ENCODE data around the gene EBPL.
A peak's percentile ranks its signal among the peaks of the same experiment; 100 is the strongest.
"Not testable (repeated sequence)": the region's sequence is repeated elsewhere in the genome, so short reads cannot be mapped to it uniquely, and the experiment has no call there.

EBPL gene

DNA sequence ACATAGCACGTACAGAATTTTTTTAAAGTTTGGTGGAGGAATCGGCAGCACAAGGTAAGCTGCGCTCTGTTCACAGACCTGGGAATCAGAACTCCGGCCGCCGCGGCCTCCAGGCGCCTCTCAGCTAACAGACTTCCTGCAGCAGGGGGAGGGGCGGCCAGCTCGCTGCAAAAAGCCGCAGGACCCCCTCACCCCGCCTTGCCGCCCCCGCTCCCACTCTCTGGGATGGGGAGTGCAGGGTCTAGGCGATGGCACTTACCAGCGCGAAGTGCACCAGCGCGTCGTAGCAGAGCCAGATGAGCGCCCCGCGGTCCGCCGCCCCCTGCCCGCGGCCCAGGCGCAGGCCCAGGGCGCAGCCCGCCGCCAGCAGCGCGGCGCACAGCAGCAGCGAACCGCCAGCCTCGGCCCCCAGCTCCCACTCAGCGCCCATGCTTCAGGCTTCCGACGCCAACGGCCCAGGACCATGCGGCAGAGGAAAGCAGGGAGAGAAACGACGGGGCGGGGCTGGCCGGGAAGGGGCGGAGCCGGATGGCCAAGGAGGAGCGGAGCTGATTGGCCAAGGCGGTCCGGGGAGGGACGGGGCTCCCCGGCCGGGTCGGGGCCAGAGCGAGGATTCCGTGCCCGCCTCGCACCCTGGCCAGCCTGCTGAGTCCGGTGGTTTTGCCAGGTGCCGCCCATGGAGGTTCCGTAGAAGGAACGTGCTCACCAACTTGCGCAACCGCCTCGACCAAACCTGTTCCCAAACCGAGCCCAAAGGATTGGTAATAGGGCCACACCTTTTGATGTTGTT is at the start of gene EBPL:
Gene EBPL, minus strand, starts transcription at position 492 of the 790 bp plus-strand sequence. Its CDS starts 62 bp downstream, at position 430.
- DNase-seq: peak; percentile 62 to 85 (median 74)

DNA sequence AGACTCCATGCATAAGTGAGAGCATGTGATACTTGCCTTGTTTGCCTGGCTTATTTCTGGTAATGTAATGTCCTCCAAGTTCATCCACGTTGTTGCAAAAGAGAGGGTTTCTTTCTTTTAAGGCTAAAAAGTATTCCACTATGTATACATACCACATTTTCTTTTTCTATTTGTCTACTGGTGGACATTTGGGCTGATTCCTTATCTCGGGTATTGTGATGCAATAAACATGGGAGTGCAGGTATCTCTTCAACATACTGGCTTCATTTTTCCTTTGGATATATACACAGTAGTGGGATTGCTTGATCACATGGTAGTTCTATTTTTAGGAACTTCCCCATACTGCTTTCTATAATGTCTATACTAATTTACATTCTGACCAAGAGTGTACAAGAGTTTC is 49.6 kb upstream of the EBPL start:
- DNase-seq: no peak

DNA sequence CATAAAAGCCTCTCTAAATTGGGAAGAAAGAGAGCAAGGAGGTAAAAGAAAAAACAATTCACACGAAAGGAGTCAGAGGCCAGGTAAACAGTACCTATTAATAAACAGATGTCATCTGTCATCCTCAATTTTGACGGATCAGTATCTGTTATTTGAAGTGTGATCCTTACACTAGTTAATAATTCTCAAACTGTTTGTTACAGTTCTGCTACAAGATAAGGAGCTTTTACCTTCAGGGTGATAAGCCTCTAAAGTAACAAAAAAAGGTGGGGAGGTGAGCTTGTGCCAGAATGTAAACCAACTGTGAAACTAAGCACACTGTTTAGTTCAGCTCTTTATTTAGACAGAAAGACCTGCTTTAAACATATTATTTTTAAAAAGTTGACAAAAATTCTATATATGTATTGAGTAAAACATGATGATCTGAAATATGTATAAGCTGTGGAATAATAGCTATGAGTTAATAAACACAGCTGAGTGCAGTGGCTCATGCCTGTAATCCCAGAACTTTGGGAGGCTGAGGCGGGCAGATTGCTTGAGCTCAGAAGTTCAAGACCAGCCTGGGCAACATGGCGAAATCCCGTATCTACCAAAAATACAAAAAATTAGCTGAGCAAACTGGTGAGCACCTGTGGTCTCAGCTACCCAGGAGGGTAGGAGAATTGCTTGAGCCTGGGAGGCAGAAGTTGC is 48.4 kb upstream of the EBPL start:
- no peak for DNase-seq

GRCh38 chr13:49733181-49733951 is 42.1 kb upstream of the EBPL start:
- DNase-seq: no peak

DNA sequence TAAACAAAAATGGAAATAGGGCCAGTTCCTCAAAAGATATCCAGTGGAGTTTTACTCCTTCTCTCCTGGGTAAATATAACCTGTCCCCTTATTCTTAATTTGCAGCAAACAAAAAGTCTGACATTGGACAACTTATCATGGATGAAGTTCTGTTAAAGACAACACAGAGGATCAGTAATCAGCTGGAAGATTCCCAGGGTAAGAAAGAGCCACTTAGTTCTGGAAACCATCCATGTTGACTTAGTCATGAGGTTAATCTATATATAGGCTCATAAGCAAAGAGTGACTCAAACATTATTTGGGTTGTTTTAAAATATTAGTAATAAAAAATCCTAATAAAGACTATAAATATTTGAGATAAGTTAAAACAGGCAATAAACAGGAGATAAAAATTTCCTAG is 40.5 kb upstream of the EBPL start:
- no peak for DNase-seq

- no peak for DNase-seq
Observed at GRCh38 chr13:49716615-49717014, 25.3 kb upstream of the EBPL start.

GRCh38 chr13:49714757-49715156 is 23.5 kb upstream of the EBPL start:
- no peak for DNase-seq

- DNase-seq: no peak
Observed at GRCh38 chr13:49711218-49711863, 20.1 kb upstream of the EBPL start.

GRCh38 chr13:49704264-49704663 is 13.0 kb upstream of the EBPL start:
- DNase-seq: not testable (repeated sequence)

DNA sequence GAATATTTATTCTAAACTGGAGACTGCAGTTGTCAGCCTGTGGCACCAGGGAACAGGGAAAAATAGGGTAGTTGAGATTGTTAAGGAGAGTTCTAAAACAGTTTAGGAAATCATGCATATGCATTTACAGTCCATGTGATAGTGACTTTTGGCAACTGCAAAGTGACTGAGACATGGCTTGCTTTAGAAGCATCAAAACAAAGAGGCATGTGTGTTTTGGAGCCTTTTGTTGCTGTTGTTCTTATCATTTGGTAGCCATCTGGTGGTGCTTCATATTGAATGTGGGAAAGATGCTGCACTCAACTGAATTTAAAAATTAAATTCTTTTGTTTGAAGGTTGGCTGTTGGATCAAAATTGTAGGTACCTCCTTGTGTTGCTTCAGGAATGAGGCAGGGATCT is 10.2 kb upstream of the EBPL start:
- DNase-seq: no peak

GRCh38 chr13:49697468-49697867 is 6.2 kb upstream of the EBPL start:
- DNase-seq: no peak

GRCh38 chr13:49694446-49694845 is 3.2 kb upstream of the EBPL start:
- no peak for DNase-seq

GRCh38 chr13:49693877-49694276 is 2.6 kb upstream of the EBPL start:
- no peak for DNase-seq

- no peak for DNase-seq
Observed at GRCh38 chr13:49693191-49693733, 2.0 kb upstream of the EBPL start.

- DNase-seq: no peak
Observed at GRCh38 chr13:49690133-49690994, 922 bp downstream of the EBPL start.

DNA sequence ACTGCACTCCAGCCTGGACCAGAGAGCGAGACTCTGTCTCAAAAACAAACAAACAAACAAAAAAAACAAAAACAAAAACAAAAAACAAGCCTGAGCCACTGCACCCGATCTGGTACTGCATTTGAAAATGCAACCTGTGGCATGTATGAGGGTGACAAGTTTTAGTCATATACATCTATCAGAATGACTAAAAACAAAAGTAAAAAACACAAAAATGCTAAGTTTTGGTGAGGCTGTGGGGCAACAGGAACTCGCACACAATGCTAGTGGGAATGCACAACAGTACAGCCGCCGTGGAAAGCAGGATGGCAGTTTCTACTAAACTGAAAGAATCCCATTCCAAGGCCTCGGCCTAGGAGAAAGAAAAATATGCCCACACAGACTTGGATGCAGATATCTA is 7.8 kb downstream of the EBPL start:
- DNase-seq: no peak

DNA sequence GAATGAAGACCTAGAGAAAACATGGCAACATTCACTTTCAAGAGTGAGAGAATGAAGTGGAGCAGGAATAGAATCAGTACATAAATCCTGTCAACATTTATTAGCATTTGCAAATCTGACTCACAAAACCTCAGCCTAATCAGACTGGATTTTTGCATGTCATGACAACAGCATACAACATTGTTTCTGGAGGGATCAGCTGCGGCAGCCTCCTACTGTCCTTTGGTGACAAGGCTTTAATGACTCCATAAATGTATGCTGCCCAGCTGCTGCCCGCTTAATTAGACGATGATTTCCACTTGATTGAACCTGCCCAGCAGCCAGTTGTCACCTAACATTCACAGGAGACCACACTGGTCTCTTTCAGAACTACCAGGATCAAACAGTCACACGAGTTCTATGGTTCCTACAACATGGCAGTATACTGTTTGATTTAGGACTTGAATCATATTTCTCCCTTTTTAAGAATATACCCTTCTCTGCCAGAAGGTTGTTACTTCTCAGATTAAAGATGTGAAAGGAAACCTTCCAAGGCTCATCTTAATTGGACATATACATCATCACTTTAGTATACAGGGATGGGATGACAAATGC is 9.3 kb downstream of the EBPL start:
- no peak for DNase-seq

- DNase-seq: peak in 2 of 6 experiments; percentile 4 to 16
Observed at GRCh38 chr13:49679246-49679645, 12.0 kb downstream of the EBPL start.

- DNase-seq: no peak
Observed at GRCh38 chr13:49678191-49678914, 12.9 kb downstream of the EBPL start.

GRCh38 chr13:49676581-49677298 is 14.5 kb downstream of the EBPL start:
- no peak for DNase-seq
